SHP77 treated with DMSO at 0.1 percent for 48 hours (cell line): ENCODE results near the gene PIGX.
A peak's percentile ranks its signal among the peaks of the same experiment; 100 is the strongest.

Experiments
- DNase-seq: peaks from one replicate; lab custom pipeline; 2025; lab: John Stamatoyannopoulos, UW

Gene PIGX

GRCh38 chr3:196711838-196712513 lies at the start of gene PIGX, which contains the start of gene CEP19:
Gene PIGX, plus strand, starts transcription at chr3:196712377.
Gene CEP19, minus strand, starts transcription at chr3:196712250. Its CDS starts 3,593 bp downstream, at chr3:196708657.
- DNase-seq: peak; percentile 33

- DNase-seq: no peak
Measured at GRCh38 chr3:196662711-196663571, 49.2 kb upstream of the PIGX start.

DNA sequence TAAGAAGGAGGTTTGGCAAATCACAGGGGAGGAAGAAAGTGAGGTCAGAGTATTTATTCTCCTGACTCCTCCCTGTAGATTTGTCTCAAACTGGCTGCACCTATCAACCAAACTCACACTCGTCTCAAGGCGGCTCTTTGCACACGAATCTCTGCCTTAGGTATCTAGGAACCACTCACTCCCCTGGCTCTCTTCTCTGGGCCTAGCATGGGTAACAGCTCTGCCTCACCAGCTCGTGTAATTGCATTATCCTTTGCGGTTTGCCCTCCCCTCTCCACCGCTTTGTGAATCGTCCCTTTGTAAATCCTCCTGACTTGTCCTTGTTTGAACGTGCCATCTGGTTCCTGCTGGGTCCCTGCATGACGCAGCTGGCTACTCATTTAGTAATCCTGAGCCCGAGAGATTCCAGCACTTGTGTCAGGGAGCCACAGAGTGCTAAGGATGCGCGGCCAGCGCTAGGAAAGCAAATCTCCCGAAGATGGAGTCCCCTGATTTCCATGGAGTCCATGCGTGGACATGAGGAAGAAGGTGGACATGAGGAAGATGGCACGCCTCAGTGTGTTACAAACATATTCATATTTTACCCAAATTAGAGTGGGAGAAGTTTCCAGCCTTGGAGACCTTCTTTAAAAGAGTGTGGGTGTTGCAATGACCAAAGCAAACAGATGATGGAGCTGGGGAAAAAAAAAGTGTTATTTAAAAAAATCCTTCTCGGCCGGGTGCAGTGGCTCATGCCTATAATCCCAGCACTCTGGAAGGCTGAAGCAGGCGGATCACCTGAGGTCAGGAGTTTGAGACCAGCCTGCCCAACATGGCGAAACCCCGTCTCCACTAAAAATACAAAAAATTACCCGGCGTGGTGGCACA lies 45.9 kb upstream of the PIGX start:
- peak; percentile 72 for DNase-seq

DNA sequence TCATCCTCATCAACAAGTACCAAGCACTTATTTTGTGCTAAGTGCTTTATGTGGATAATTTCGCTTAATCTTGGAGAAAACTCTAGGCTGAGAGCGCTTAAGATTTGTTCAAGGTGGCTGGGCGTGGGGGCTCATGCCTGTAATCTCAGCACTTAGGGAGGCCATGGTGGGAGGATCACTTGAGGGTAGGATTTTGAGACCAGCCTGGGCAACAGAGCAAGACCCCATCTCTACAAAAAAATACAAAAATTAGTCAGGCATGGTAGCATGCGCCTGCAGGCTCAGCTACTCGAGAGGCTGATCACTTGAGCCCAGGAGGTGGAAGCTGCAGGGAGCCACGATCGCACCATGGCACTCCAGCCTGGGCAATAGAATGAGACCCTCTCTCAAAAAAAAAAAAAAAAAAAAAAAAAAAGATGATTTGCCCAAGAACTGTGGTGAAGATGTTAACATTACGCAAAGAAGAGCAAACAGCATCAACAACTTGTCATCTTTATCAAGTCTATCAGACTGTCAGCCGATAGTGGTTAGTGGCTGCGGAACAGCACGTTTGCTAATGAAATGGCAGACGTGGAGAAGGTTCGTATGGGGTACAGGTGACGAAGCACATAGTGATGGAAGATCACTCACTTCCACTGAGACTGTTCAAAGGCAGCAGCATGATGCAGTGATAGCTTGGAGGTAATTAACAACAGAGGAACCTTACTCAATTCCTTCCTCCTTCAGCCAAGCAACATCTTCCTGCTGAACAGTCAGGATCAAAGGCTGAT lies 44.9 kb upstream of the PIGX start:
- no peak for DNase-seq

DNA sequence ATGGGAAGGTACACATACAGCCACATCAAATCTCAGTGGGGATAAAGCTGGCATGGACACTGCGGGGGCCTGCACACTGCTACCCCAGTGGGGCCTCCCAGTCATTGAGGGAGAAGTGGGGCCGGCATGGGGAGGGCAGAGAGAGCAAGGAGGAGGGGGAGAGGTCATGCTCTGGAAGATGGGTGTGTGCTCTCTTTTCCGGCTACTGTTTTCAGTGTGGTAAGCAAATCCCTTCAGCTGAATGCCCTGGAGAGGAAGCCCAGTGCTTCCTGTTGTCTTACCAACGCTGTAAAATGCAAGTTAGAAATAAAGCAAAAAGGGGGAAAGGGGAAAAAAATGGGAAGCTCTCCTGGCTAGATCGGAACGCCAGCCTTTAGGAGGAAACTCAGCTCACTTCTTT lies 41.8 kb upstream of the PIGX start:
- DNase-seq: no peak

- DNase-seq: no peak
Measured at GRCh38 chr3:196673632-196674031, 38.5 kb upstream of the PIGX start.

DNA sequence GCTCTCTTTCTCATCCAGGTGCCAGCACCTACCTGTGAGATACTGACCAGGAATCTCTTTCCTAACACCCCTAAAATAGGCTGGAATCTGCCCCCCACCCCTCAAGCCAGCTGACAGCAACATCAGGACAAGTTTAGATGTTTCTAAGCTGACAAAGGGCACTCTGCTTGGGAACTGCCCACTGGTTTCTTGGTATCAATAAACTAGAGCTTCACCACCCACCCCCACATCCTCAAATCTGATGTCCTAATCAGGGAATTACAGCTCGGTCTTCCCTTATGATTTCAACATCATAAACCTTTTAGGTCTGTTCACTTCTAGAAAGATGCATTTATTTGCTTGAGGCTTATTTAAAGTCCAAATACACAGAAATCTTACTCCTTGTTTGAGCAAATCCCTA lies 34.8 kb upstream of the PIGX start:
- DNase-seq: no peak

DNA sequence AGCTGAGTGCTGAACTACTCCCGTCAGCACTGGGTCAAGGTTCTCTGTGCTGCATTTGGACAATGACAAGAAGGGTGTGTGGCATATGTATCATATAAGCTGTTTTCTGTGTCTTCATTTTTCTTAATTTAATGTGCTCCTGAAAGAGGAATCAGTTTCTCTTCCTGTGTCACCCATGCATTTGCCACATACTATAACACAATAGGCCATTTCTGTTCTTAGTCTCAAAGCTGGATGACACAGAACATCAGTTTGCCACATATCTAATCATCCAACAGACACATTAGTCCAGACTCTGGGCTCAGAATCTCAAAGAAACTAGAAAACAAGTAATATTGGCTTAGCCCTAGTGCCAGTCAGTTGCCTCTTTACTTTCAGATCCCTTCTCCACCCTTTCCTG lies 34.2 kb upstream of the PIGX start:
- DNase-seq: no peak

DNA sequence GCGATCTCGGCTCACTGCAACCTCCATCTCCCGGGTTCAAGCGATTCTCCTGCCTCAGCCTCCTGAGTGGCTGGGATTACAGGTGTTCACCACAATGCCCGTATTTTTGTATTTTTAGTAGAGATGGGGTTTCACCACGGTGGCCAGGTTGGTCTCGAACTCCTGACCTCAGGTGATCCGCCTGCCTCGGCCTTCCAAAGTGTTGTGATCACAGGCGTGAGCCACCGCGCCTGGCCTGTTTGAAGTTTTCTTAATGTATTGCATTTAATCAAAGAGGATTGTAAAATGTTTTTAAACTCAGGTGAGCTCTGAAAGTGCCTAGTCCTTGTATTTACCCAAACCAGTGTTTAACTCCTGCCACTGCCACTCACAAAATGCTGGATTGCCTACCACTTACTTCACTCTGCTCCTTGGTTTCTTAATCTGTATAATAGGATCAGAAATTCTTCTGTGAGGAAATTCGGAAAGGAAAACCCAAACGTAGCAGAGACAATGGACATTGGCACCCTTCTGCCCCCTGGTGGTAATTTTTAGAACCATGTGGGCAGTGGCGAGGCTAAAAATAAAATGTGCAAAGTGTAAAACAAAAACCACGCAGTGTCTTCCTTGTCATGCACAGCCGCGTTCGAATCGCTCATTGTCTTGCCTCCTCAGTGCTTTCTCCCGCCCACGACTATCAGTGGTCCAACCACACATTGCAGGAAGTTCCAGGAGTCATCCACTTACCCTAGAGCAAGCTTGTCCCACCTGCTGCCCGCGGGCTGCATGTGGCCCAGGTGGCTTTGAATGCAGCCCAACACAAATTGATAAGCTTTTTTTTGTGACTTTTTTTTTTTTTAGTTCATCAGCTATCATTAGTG lies 27.4 kb upstream of the PIGX start:
- peak; percentile 6 for DNase-seq

GRCh38 chr3:196686436-196686835 lies 25.7 kb upstream of the PIGX start:
- DNase-seq: no peak

DNA sequence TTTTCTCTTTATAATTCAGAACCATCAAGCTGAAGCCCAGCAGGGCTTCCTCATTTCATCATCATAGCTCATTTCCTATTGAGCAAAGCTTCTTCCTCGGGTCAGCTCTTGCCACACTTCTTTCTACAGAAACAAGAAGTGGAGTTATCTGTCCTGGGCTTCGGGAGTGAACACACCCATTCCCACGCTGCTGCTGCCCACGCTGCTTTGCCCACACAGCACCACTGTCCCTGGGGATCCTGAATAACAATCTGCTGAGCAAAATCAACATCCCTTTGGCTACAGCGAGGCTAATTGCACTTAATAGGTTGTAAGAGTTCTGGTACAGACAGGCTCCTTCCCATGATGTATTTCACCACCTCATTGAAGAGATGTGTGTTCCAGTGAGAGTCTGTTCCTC lies 23.8 kb upstream of the PIGX start:
- no peak for DNase-seq

GRCh38 chr3:196689941-196690660 lies 22.1 kb upstream of the PIGX start:
- no peak for DNase-seq

- DNase-seq: no peak
Measured at GRCh38 chr3:196691386-196691785, 20.8 kb upstream of the PIGX start.

GRCh38 chr3:196694202-196694638 lies 18.0 kb upstream of the PIGX start:
- DNase-seq: no peak

- DNase-seq: no peak
Measured at GRCh38 chr3:196694941-196695848, 17.0 kb upstream of the PIGX start.

- no peak for DNase-seq
Measured at GRCh38 chr3:196695849-196696226, 16.3 kb upstream of the PIGX start.

DNA sequence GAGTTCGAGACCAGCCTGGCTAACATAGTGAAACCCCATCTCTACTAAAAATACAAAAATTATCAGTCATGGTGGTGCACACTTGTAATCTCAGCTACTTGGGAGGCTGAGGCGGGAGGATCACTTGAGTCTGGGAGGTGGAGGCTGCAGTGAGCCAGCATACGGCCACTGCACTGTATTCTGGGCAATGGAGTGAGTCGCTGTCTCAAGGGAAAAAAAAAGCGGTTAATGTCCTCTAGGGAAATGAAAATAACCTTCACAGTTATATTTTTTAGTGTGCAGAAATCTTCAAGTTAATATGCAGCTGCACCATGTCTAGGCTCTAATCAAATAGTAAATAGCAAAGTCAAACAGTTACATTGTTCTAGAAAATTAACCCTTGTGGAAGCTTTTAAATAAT lies 14.9 kb upstream of the PIGX start:
- no peak for DNase-seq

- DNase-seq: no peak
Measured at GRCh38 chr3:196699749-196700148, 12.4 kb upstream of the PIGX start.

GRCh38 chr3:196700801-196701200 lies 11.4 kb upstream of the PIGX start:
- DNase-seq: no peak
